Measurements from ENCODE around the gene EPC1. TPM values are rescaled to one million over a fixed set of nuclear protein-coding genes. Genes with fewer than 3 reads are reported as not detected.

The EPC1 gene
- total and polyA plus RNA-seq, 10 of the 15 experiments (the other 5 are each of a cell fraction or from before 2014, with no cell fraction given): 6.8 to 59.2 (median 19.4) TPM

GRCh38 chr10:32346551-32347362 lies at the start of gene EPC1 (continued):
- TF ChIP-seq IRF4 (IDR thresholded peaks at IDR 0.05; ENCODE audit: low read depth, low read length): no peak
- TF ChIP-seq PML (IDR thresholded peaks at IDR 0.05; ENCODE audit: low read length): peak; percentile 97
- peak; percentile 93 for TF ChIP-seq POLR2A (IDR thresholded peaks at IDR 0.05; ENCODE audit: low read depth, low read length)
- 0 out of 2 replicates have a peak, but pooled peaks have one; percentile 48 for TF ChIP-seq NFXL1 (IDR thresholded peaks at IDR 0.05; ENCODE audit: borderline replicate concordance)
- TF ChIP-seq SP1 (IDR thresholded peaks at IDR 0.05; ENCODE audit: low read depth, low read length): peak; percentile 11
- peak; percentile 82 for TF ChIP-seq POU2F2 (IDR thresholded peaks at IDR 0.05; ENCODE audit: borderline replicate concordance, low read depth, low read length)
- TF ChIP-seq ESRRA (IDR thresholded peaks at IDR 0.05; ENCODE audit: low read length): 0 out of 2 replicates have a peak, but pooled peaks have one; percentile 7
- peak; percentile 96 for TF ChIP-seq TAF1 (IDR thresholded peaks at IDR 0.05; ENCODE audit: borderline replicate concordance, low read depth, low read length)
- no peak; the same call in 1 of the 2 replicates for TF ChIP-seq CREM (IDR thresholded peaks at IDR 0.05; ENCODE audit: low read depth)
- 0 out of 2 replicates have a peak, but pooled peaks have one; percentile 16 for TF ChIP-seq PKNOX1 (IDR thresholded peaks at IDR 0.05)
- no peak for TF ChIP-seq NRF1 (conservative IDR thresholded peaks at IDR 0.05; ENCODE audit: low read depth, low read length)
- TF ChIP-seq IKZF2 (IDR thresholded peaks at IDR 0.05): no peak
- peak; percentile 45; the same call in 1 of the 2 replicates for TF ChIP-seq CBX5 (IDR thresholded peaks at IDR 0.05; ENCODE audit: low read depth)
- 0 out of 2 replicates have a peak, but pooled peaks have one; percentile 62 for TF ChIP-seq NKRF (conservative IDR thresholded peaks at IDR 0.05)
- TF ChIP-seq ZBED1 (IDR thresholded peaks at IDR 0.05; ENCODE audit: borderline replicate concordance): peak; percentile 38; the same call in 1 of the 2 replicates
- peak; percentile 52 for TF ChIP-seq MEF2B (IDR thresholded peaks at IDR 0.05; ENCODE audit: partially characterized antibody, poor library complexity, severe bottlenecking)
- TF ChIP-seq BMI1 (IDR thresholded peaks at IDR 0.05; ENCODE audit: borderline replicate concordance): no peak
- TF ChIP-seq FOXM1 (IDR thresholded peaks at IDR 0.05; ENCODE audit: low read depth, low read length): no peak
- peak; percentile 52 to 91; a peak in 3 of 4 replicates for TF ChIP-seq BHLHE40 (IDR thresholded peaks at IDR 0.05; ENCODE audit: borderline replicate concordance in 1 of 2, low read depth in 2 of 2, low read length in 1 of 2)
- TF ChIP-seq CBFB (IDR thresholded peaks at IDR 0.05; ENCODE audit: low read depth): peak; percentile 85
- TF ChIP-seq YY1 (IDR thresholded peaks at IDR 0.05; ENCODE audit: low read depth, low read length): peak; percentile 96
- TF ChIP-seq DPF2 (IDR thresholded peaks at IDR 0.05): no peak
- peak; percentile 32; the same call in 1 of the 2 replicates for TF ChIP-seq NFIC (IDR thresholded peaks at IDR 0.05; ENCODE audit: low read depth, low read length)
- peak; percentile 14 to 98 for TF ChIP-seq EGR1 (IDR thresholded peaks at IDR 0.05; ENCODE audit: borderline replicate concordance in 1 of 2, low read depth in 2 of 2, low read length in 2 of 2)
- peak; percentile 53; the same call in 1 of the 2 replicates for TF ChIP-seq MAX (IDR thresholded peaks at IDR 0.05; ENCODE audit: low read depth, low read length)

All from GM12878 (cell line).